Stimulated activated naive CD8-positive, alpha-beta T cell treated with anti-CD3 and anti-CD28 coated beads, Interleukin-15, amount 100 ng/mL, for 72 hours (primary cell): ENCODE data around the gene CASKIN1.

Experiments
- ATAC-seq: fragments of 150-1000 bp; cut with Tn5 transposase; 2 replicates; pipeline ENCODE4 v1.10.0; 2021; ENCODE audit warnings: mild to moderate bottlenecking, moderate library complexity
- DNase-seq, 2 donors: peaks; one replicate each; pipeline ENCODE4 v3.0.0; 2021 to 2022
- H3K27ac Mint-ChIP-seq, 2 donors: one replicate each; pipeline ENCODE4 v1.8.0; 2022; ENCODE audit warnings: mild to moderate bottlenecking in 2 of 2, mixed read lengths in 2 of 2, moderate library complexity in 2 of 2
- H3K27me3 Mint-ChIP-seq: one replicate; pipeline ENCODE4 v1.8.0; 2022; ENCODE audit warnings: mixed read lengths
- H3K4me1 Mint-ChIP-seq: one replicate; pipeline ENCODE4 v1.8.0; 2022; ENCODE audit warnings: mild to moderate bottlenecking, mixed read lengths
- H3K4me3 Mint-ChIP-seq, 2 donors: one replicate each; pipeline ENCODE4 v1.8.0; 2022; ENCODE audit warnings: mild to moderate bottlenecking in 2 of 2, mixed read lengths in 2 of 2, moderate library complexity in 1 of 2
- H3K9me3 Mint-ChIP-seq, 2 donors: one replicate each; pipeline ENCODE4 v1.8.0; 2022; ENCODE audit warnings: mixed read lengths in 2 of 2

The CASKIN1 gene

GRCh38 chr16:2166263-2167067 lies 29.9 kb downstream of the CASKIN1 start:
- DNase-seq (no peak), ATAC-seq (no peak)
- H3K4me1 Mint-ChIP-seq: peaks cover 14% of the 10 kb centered on the region
- no peaks in the 10 kb centered on the region for H3K9me3 Mint-ChIP-seq
- H3K4me3 Mint-ChIP-seq: no peak overlapping the region
- no peaks in the 10 kb centered on the region for H3K27me3 Mint-ChIP-seq
- H3K27ac Mint-ChIP-seq: peak overlapping the region in 1 of 2 donors; percentile 90

- H3K9me3 Mint-ChIP-seq: no peaks in the 10 kb centered on the region
- peak overlapping the region in 1 of 2 donors; percentile 90 for H3K27ac Mint-ChIP-seq
- no peak for DNase-seq
- peaks cover 14% of the 10 kb centered on the region for H3K4me1 Mint-ChIP-seq
- H3K27me3 Mint-ChIP-seq: no peaks in the 10 kb centered on the region
- ATAC-seq: no peak
- H3K4me3 Mint-ChIP-seq: no peak overlapping the region
Measured at GRCh38 chr16:2165861-2166260, 30.5 kb downstream of the CASKIN1 start.

GRCh38 chr16:2163211-2163881 lies 33.1 kb downstream of the CASKIN1 start:
- H3K4me1 Mint-ChIP-seq: peaks cover 24% of the 10 kb centered on the region
- no peak for ATAC-seq
- no peaks in the 10 kb centered on the region for H3K9me3 Mint-ChIP-seq
- no peak for DNase-seq
- peak overlapping the region; percentile 43 to 82 for H3K27ac Mint-ChIP-seq
- no peaks in the 10 kb centered on the region for H3K27me3 Mint-ChIP-seq
- H3K4me3 Mint-ChIP-seq: no peak overlapping the region

DNA sequence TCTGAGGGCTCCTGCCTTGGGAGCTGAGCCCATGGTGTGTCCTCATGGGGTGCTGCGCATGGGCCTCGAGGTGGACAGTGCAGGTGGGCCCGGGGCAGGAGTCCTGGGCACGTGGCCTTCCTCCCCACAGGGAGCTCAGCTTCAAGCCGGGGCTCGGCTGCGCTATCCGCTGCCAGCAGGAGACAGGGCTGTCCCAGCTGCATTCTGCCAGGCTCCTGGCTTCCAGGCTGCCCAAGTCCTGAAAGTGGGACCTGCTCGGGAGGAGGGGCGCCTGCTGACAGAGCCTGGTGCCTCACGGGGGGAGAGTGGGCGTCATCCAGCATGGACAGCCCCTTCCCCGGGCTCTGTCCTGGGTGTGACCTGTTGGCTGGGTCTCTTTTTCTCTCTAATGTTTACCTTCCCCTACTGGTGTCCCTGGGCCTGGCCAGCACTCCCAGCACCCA lies 33.7 kb downstream of the CASKIN1 start:
- Mint-ChIP-seq H3K4me1 (peaks cover 30% of the 10 kb centered on the region), H3K27me3 (no peaks in the 10 kb centered on the region), H3K4me3 (no peak overlapping the region), H3K27ac (no peak overlapping the region), H3K9me3 (no peaks in the 10 kb centered on the region)
- peak; percentile 13 for ATAC-seq
- DNase-seq: no peak

GRCh38 chr16:2161911-2162310 lies 34.5 kb downstream of the CASKIN1 start:
- peak overlapping the region in 1 of 2 donors; percentile 60 for H3K27ac Mint-ChIP-seq
- H3K9me3 Mint-ChIP-seq: no peaks in the 10 kb centered on the region
- H3K27me3 Mint-ChIP-seq: no peaks in the 10 kb centered on the region
- no peak for DNase-seq
- ATAC-seq: no peak
- H3K4me3 Mint-ChIP-seq: no peak overlapping the region
- peaks cover 38% of the 10 kb centered on the region for H3K4me1 Mint-ChIP-seq

DNA sequence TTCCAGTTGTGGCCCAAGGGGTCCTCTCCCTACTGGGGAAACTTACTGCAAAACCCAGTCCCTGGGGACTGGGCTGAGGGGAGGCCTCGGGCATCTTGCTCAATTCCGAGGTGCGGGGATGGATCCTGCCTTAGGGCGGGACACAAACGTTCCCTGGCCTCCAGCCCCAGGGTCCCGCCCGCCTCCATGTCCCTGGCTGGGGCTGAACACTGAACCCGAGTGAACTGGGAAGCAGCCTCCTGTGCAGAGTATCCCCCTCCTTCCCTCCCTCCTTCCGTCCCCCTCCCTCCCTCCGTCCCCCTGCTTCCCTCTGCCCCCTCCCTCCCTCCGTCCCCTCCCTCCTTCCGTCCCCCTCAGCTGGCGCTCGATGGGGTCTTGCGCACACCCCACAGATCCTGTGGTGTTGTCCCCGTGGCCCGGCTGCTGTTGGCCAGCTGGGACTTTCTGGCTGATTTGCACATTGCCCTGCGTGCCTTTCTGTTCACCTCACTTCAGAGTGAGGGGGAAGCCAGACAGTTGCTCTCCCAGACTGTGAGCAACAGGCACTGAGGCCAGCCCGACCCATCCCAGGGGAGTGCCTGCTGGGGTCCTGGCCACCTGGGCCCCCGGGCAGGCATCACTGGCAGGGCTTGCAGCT lies 35.4 kb downstream of the CASKIN1 start:
- H3K4me3 Mint-ChIP-seq: no peak overlapping the region
- no peaks in the 10 kb centered on the region for H3K9me3 Mint-ChIP-seq
- H3K27me3 Mint-ChIP-seq: no peaks in the 10 kb centered on the region
- H3K27ac Mint-ChIP-seq: peak overlapping the region in 1 of 2 donors; percentile 34
- no peak for DNase-seq
- H3K4me1 Mint-ChIP-seq: peaks cover 47% of the 10 kb centered on the region
- no peak for ATAC-seq

GRCh38 chr16:2159175-2159838 lies 37.1 kb downstream of the CASKIN1 start:
- ATAC-seq (no peak), DNase-seq (no peak)
- no peaks in the 10 kb centered on the region for H3K27me3 Mint-ChIP-seq
- H3K27ac Mint-ChIP-seq: peak overlapping the region; percentile 52 to 87
- no peaks in the 10 kb centered on the region for H3K9me3 Mint-ChIP-seq
- H3K4me1 Mint-ChIP-seq: peaks cover 47% of the 10 kb centered on the region
- no peak overlapping the region for H3K4me3 Mint-ChIP-seq

DNA sequence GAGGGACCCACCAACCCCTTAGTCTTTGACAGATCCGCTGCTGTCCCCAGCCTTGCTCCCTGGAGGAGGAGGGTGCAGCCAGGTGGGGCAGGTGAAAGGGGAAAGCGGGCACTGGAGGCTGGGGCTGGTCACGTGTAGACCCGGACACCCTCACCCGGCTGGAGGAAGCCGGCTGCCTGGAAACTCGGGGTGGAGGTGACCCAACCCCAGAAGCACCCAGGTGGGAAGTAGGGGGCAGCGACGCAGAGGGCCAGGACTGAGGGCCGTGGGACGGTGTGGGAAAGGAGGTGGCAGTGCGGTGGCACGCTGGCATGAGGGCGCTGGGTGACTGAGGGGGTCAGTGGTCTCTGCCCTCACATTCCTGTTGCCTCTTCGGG lies 38.2 kb downstream of the CASKIN1 start:
- no peaks in the 10 kb centered on the region for H3K9me3 Mint-ChIP-seq
- no peak overlapping the region for H3K4me3 Mint-ChIP-seq
- peaks cover 49% of the 10 kb centered on the region for H3K4me1 Mint-ChIP-seq
- H3K27me3 Mint-ChIP-seq: no peaks in the 10 kb centered on the region
- no peak for ATAC-seq
- H3K27ac Mint-ChIP-seq: peak overlapping the region in 1 of 2 donors; percentile 46
- DNase-seq: no peak

- Mint-ChIP-seq H3K9me3 (no peaks in the 10 kb centered on the region), H3K27me3 (no peaks in the 10 kb centered on the region), H3K27ac (peak overlapping the region; percentile 57 to 76), H3K4me3 (peak overlapping the region; percentile 85 to 97), H3K4me1 (peaks cover 51% of the 10 kb centered on the region)
- no peak for DNase-seq
- no peak for ATAC-seq
Measured at GRCh38 chr16:2157480-2158261, 38.7 kb downstream of the CASKIN1 start.

DNA sequence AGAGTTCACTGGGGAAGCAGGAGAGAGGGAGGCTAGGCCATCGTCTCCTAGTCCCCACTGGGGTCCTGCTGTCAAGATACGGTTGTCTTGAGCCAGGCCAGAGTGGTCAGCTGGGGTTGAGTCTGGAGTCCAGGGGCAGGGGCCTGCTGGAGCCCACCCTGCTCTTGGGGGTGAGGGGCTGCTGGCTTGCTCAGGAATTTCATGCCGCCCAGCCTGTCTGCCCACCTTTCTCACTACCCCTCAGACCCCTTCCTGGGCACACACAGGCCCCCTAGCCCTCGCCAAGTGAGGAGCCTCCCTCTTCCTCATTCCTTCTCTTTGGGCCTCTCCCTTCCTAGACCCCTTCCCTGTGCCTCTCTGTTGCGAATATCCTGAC lies 39.6 kb downstream of the CASKIN1 start:
- peak overlapping the region; percentile 85 to 97 for H3K4me3 Mint-ChIP-seq
- peaks cover 55% of the 10 kb centered on the region for H3K4me1 Mint-ChIP-seq
- ATAC-seq (no peak), DNase-seq (no peak)
- H3K27me3 Mint-ChIP-seq: no peaks in the 10 kb centered on the region
- peak overlapping the region in 1 of 2 donors; percentile 97 for H3K27ac Mint-ChIP-seq
- H3K9me3 Mint-ChIP-seq: no peaks in the 10 kb centered on the region

DNA sequence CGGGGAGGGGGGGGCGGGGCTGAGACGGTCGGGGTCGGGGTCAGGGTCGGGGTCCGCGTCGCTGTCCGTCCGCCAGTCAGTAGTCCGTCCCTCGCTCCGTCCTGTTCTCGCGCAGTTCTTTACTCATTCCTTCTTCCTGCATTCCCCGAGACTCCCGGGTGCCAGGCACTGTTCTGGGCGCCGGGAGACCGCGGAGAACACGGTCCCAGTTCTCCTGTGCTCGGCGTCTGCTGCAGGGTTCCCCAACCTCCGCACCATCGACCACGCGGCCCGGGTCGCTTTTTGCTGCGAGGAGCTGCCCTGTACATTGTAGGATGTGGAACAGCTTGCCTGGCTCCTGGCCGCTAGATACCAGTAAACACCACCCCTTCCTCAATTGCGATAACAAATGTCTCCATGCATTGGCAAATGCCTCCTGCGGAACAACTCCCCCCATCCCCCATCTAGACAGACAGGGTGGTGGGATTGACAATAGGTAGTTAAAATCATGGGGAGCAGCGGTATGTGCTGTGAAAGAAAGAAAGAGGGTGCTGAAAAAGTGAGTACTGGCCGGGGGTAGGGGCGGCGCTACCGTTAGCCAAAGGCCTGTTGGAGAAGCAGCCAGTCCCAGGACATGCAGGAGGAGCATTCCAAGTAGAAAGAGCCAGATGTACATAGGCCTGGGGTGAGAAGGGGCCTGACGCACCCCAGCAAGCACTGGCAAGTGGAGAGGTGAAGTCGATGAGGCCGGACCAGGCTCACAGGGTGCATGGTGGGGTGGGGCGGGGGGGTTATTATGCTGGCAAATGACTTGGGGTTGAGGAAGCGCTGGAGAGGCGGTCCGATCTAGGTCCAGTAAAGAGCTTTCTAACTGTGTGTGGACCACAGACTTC lies 40.2 kb downstream of the CASKIN1 start:
- ATAC-seq (no peak), DNase-seq (no peak)
- H3K27ac Mint-ChIP-seq: peak overlapping the region; percentile 83 to 97
- H3K4me1 Mint-ChIP-seq: peaks cover 57% of the 10 kb centered on the region
- peak overlapping the region; percentile 85 to 97 for H3K4me3 Mint-ChIP-seq
- no peaks in the 10 kb centered on the region for H3K27me3 Mint-ChIP-seq
- H3K9me3 Mint-ChIP-seq: no peaks in the 10 kb centered on the region

- H3K4me3 Mint-ChIP-seq: peak within 1 kb of the TSS; percentile 86 to 97
- H3K27ac Mint-ChIP-seq: peak within 1 kb of the TSS; percentile 93 to 97
- H3K9me3 Mint-ChIP-seq: no peaks in the 10 kb centered on the region
- peak; percentile 98 to 99 for DNase-seq
- peaks cover 66% of the 10 kb centered on the region for H3K4me1 Mint-ChIP-seq
- peak; percentile 95 for ATAC-seq
- H3K27me3 Mint-ChIP-seq: no peaks in the 10 kb centered on the region
Measured at GRCh38 chr16:2155091-2155950, 41.1 kb downstream of the CASKIN1 start, which contains the start of gene TRAF7. TRAF7 (plus strand) TSS chr16:2155782; CDS start chr16:2163921, 8,139 bp downstream.

DNA sequence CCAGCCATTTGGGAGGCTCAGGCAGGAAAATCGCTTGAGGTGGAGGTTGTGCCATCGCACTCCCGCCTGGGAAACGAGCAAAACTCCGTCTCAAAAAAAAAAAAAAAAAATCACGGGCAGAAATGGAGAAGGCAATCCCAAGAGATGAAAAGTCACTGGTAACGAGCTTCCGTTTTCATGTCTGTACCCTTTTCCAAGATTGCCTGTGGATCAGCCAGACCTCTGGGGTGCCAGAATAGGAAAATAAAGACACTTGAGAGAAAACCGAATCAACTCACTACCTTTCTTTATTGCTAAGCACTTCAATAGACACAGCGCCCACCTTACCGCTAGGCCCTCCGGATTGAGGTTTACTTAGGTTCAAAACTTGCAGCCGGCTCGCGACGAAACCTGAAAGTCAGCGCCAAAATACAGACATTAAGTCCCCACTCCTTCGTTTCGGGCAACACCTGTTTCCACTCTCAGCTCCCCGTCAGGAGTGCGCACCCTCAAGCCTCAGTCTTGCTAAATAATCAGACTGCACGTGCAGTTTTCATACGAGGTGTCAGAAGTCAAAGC lies 41.8 kb downstream of the CASKIN1 start:
- H3K4me1 Mint-ChIP-seq: peaks cover 73% of the 10 kb centered on the region
- H3K9me3 Mint-ChIP-seq: no peaks in the 10 kb centered on the region
- no peak for DNase-seq

More for the DNA sequence above, 41.8 kb downstream of the CASKIN1 start:
- no peaks in the 10 kb centered on the region for H3K27me3 Mint-ChIP-seq
- H3K4me3 Mint-ChIP-seq: peak overlapping the region; percentile 86 to 95
- peak overlapping the region; percentile 67 to 93 for H3K27ac Mint-ChIP-seq
- ATAC-seq: no peak
